Astrocyte (in vitro differentiated cells and primary cell): ENCODE measurements around the gene AZIN2.

Experiments used
- CTCF ChIP-seq: IDR thresholded peaks from 2 replicates; pipeline ENCODE4 v1.5.1; 2011; ENCODE audit warnings: low read depth, mild to moderate bottlenecking, inconsistent platforms, low read length, moderate library complexity; ENCODE audit not compliant: insufficient read depth
- EZH2 ChIP-seq: IDR thresholded peaks from 2 replicates; pipeline ENCODE4 v1.6.1; 2012; ENCODE audit warnings: mild to moderate bottlenecking, low read length, inconsistent platforms; ENCODE audit not compliant: insufficient read depth

GRCh38 chr1:33056426-33056825, 24.5 kb upstream of the AZIN2 start:
- TF ChIP-seq EZH2, result no peak
- TF ChIP-seq CTCF, result no peak
